ENCODE data around the gene DCAF8. TPM values are rescaled to one million over a fixed set of nuclear protein-coding genes. Genes with fewer than 3 reads are reported as not detected.

DCAF8 gene
- total and polyA plus RNA-seq, 2 donors (not counting 1 experiment from before 2014, with no cell fraction given) = 194 to 266 TPM

DNA sequence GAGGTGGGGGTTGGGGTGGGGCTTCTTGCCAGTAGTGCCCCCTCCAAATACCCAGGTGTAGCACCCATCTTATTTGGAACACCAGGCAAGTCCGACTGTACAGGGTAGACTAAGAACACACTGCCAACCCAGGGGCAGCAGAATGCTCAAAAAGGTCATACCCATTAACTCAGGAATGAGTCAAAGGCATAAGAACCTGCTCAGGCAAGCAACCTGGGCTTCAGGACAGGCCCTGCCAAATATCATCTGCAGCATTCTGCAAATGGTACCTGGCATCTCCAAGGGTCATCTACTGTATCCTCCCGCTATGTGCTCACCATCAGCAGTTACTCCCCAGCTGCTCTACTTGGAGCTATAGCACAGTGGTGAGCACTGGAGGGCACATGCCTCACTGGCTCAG, 37.7 kb downstream of the DCAF8 start:
- no peaks in the 10 kb centered on the region for H3K9me3 Mint-ChIP-seq (ENCODE audit: insufficient read depth)
- ATAC-seq (ENCODE audit: low read depth) (no peak), DNase-seq (no peak)
- WGBS (ENCODE audit: insufficient coverage) = 100% methylated on average over 2 of the region's 2 CpGs
- Histone ChIP-seq H3K9ac (ENCODE audit: low read length) (no peak overlapping the region), H3K79me2 (ENCODE audit: control insufficient read depth, insufficient read depth, low read length) (no peaks in the 10 kb centered on the region), H3K27ac (ENCODE audit: low read length in 2 of 2) (no peak overlapping the region), H3K4me3 (ENCODE audit: control extremely low read depth in 1 of 5, extremely low read depth in 1 of 5, insufficient read depth in 1 of 5, low read depth in 2 of 5, low read length in 4 of 5) (no peak overlapping the region), H3K4me2 (replicated peaks; ENCODE audit: low read depth, low read length, poor library complexity, severe bottlenecking) (no peak overlapping the region), H3K4me1 (ENCODE audit: control insufficient read depth in 2 of 2, insufficient read depth in 2 of 2, low read length in 2 of 2) (no peaks in the 10 kb centered on the region), H3K27me3 (replicated peaks in 1 of 4; ENCODE audit: control extremely low read depth in 1 of 4, control insufficient read depth in 3 of 4, insufficient read depth in 4 of 4, low read length in 3 of 4) (no peaks in the 10 kb centered on the region), H3K9me3 (ENCODE audit: control extremely low read depth in 1 of 3, control insufficient read depth in 2 of 3, insufficient read depth in 1 of 3, low read length in 2 of 3) (no peaks in the 10 kb centered on the region), H3K36me3 (replicated peaks in 1 of 2; ENCODE audit: control extremely low read depth in 1 of 2, control insufficient read depth in 1 of 2, extremely low read depth in 1 of 2, insufficient read depth in 2 of 2, low read length in 1 of 2) (peaks cover 40 to 93% of the 10 kb centered on the region in 2 experiments), H4K20me1 (ENCODE audit: control insufficient read depth, insufficient read depth, low read length, poor library complexity, severe bottlenecking) (no peaks in the 10 kb centered on the region), H2AFZ (ENCODE audit: insufficient read depth, low read depth, low read length, poor library complexity, severe bottlenecking) (no peak overlapping the region)
- TF ChIP-seq EZH2 (IDR thresholded peaks at IDR 0.05; ENCODE audit: borderline replicate concordance, insufficient read depth, low read depth, low read length, poor library complexity, severe bottlenecking) = no peak
- TF ChIP-seq CTCF (IDR thresholded peaks at IDR 0.05) = no peak
- no peak overlapping the region for H3K4me3 Mint-ChIP-seq
- H3K27ac Mint-ChIP-seq = no peak overlapping the region
- intact Hi-C loops (cut with micrococcal nuclease) = no loop called here
- CTCF ChIA-PET = interaction anchor here (1.5 to 1.6 kb wide), 2 partner anchors 31 to 67 kb away, joined by 4 to 8 read pairs; no protein-coding TSS in a partner anchor
- no peaks in the 10 kb centered on the region for H3K27me3 Mint-ChIP-seq
- H3K4me1 Mint-ChIP-seq = no peaks in the 10 kb centered on the region
- POLR2A ChIA-PET = no interaction called here

DNA sequence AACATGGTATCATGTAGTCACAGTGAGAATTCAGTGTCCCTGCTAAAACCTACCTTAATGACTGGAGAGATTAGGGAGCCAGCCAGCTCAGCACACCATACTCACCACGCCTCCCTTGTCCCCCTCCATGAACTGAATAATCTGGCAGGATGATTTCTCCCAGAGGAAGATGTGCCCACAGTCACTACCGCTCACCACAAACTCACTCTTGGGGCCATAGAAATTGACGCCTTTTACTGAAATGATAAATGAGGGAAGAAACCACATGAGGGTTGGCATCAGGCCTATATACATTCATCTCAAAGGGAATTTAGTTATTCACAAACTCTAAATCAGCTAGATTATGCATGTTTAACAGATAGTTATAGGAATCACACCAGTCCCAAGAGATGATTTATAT, 39.8 kb downstream of the DCAF8 start:
- H3K4me1 Mint-ChIP-seq = no peaks in the 10 kb centered on the region
- intact Hi-C loops (cut with micrococcal nuclease) = no loop called here
- TF ChIP-seq EZH2 (IDR thresholded peaks at IDR 0.05; ENCODE audit: borderline replicate concordance, insufficient read depth, low read depth, low read length, poor library complexity, severe bottlenecking) (no peak), CTCF (IDR thresholded peaks at IDR 0.05) (no peak)
- no peaks in the 10 kb centered on the region for H3K4me1 ChIP-seq (ENCODE audit: control insufficient read depth in 2 of 2, insufficient read depth in 2 of 2, low read length in 2 of 2)
- no peaks in the 10 kb centered on the region for H3K27me3 ChIP-seq (replicated peaks in 1 of 4; ENCODE audit: control extremely low read depth in 1 of 4, control insufficient read depth in 3 of 4, insufficient read depth in 4 of 4, low read length in 3 of 4)
- no peak overlapping the region for H3K9ac ChIP-seq (ENCODE audit: low read length)
- H3K9me3 ChIP-seq (ENCODE audit: control extremely low read depth in 1 of 3, control insufficient read depth in 2 of 3, insufficient read depth in 1 of 3, low read length in 2 of 3) = no peaks in the 10 kb centered on the region
- H3K4me3 ChIP-seq (ENCODE audit: control extremely low read depth in 1 of 5, extremely low read depth in 1 of 5, insufficient read depth in 1 of 5, low read depth in 2 of 5, low read length in 4 of 5) = no peak overlapping the region
- no peak overlapping the region for H2AFZ ChIP-seq (ENCODE audit: insufficient read depth, low read depth, low read length, poor library complexity, severe bottlenecking)
- no peak overlapping the region for H3K27ac Mint-ChIP-seq
- ChIA-PET CTCF (interaction anchor here (0.6 to 5.9 kb wide), 5 partner anchors 21 to 94 kb away, joined by 3 to 103 read pairs (median 3); no protein-coding TSS in a partner anchor), POLR2A (no interaction called here)
- DNase-seq (no peak), ATAC-seq (ENCODE audit: low read depth) (no peak)
- no peaks in the 10 kb centered on the region for H3K79me2 ChIP-seq (ENCODE audit: control insufficient read depth, insufficient read depth, low read length)
- H3K27me3 Mint-ChIP-seq = no peaks in the 10 kb centered on the region
- no peak overlapping the region for H3K27ac ChIP-seq (ENCODE audit: low read length in 2 of 2)
- H4K20me1 ChIP-seq (ENCODE audit: control insufficient read depth, insufficient read depth, low read length, poor library complexity, severe bottlenecking) = no peaks in the 10 kb centered on the region
- no peak overlapping the region for H3K4me2 ChIP-seq (replicated peaks; ENCODE audit: low read depth, low read length, poor library complexity, severe bottlenecking)
- peaks cover 36 to 99% of the 10 kb centered on the region in 2 experiments for H3K36me3 ChIP-seq (replicated peaks in 1 of 2; ENCODE audit: control extremely low read depth in 1 of 2, control insufficient read depth in 1 of 2, extremely low read depth in 1 of 2, insufficient read depth in 2 of 2, low read length in 1 of 2)
- no peaks in the 10 kb centered on the region for H3K9me3 Mint-ChIP-seq (ENCODE audit: insufficient read depth)
- H3K4me3 Mint-ChIP-seq = no peak overlapping the region
- WGBS (ENCODE audit: insufficient coverage) = no CpG with 5 or more reads among the region's 3 CpGs
